Measurements from ENCODE around the gene ALKBH3. TPM values are rescaled to one million over a fixed set of nuclear protein-coding genes. Genes with fewer than 3 reads are reported as not detected.

Gene ALKBH3
- total RNA-seq, 2 donors from 2014 or later: 26.5 to 42.4 TPM

- Mint-ChIP-seq H3K36me3 (ENCODE audit: low read depth) (peaks cover 56% of the 10 kb centered on the region), H3K9me3 (no peaks in the 10 kb centered on the region), H3K4me1 (peaks cover 14% of the 10 kb centered on the region), H3K4me3 (no peak overlapping the region), H3K27me3 (no peaks in the 10 kb centered on the region), H3K27ac (no peak overlapping the region)
- ATAC-seq (replicated peaks): no peak
These were observed 41.6 kb downstream of the ALKBH3 start for GRCh38 chr11:43922295-43922648.

GRCh38 chr11:43922744-43923405 lies 42.2 kb downstream of the ALKBH3 start:
- ATAC-seq (replicated peaks): no peak
- no peak overlapping the region for H3K4me3 Mint-ChIP-seq
- H3K9me3 Mint-ChIP-seq: no peaks in the 10 kb centered on the region
- no peaks in the 10 kb centered on the region for H3K27me3 Mint-ChIP-seq
- peaks cover 49% of the 10 kb centered on the region for H3K36me3 Mint-ChIP-seq (ENCODE audit: low read depth)
- H3K27ac Mint-ChIP-seq: no peak overlapping the region
- peaks cover 14% of the 10 kb centered on the region for H3K4me1 Mint-ChIP-seq

- H3K4me1 Mint-ChIP-seq: peaks cover 14% of the 10 kb centered on the region
- H3K9me3 Mint-ChIP-seq: no peaks in the 10 kb centered on the region
- no peak for ATAC-seq (replicated peaks)
- no peak overlapping the region for H3K27ac Mint-ChIP-seq
- peaks cover 43% of the 10 kb centered on the region for H3K36me3 Mint-ChIP-seq (ENCODE audit: low read depth)
- H3K4me3 Mint-ChIP-seq: no peak overlapping the region
- H3K27me3 Mint-ChIP-seq: no peaks in the 10 kb centered on the region
These were observed 42.9 kb downstream of the ALKBH3 start for GRCh38 chr11:43923406-43924111.

- Mint-ChIP-seq H3K4me3 (no peak overlapping the region), H3K9me3 (no peaks in the 10 kb centered on the region), H3K4me1 (peaks cover 14% of the 10 kb centered on the region), H3K27ac (no peak overlapping the region), H3K36me3 (ENCODE audit: low read depth) (peaks cover 35% of the 10 kb centered on the region), H3K27me3 (no peaks in the 10 kb centered on the region)
- ATAC-seq (replicated peaks): no peak
These were observed 43.7 kb downstream of the ALKBH3 start for GRCh38 chr11:43924112-43924855.

GRCh38 chr11:43925063-43925931 lies 44.7 kb downstream of the ALKBH3 start:
- no peaks in the 10 kb centered on the region for H3K9me3 Mint-ChIP-seq
- peaks cover 25% of the 10 kb centered on the region for H3K36me3 Mint-ChIP-seq (ENCODE audit: low read depth)
- H3K4me3 Mint-ChIP-seq: no peak overlapping the region
- ATAC-seq (replicated peaks): no peak
- no peaks in the 10 kb centered on the region for H3K27me3 Mint-ChIP-seq
- H3K27ac Mint-ChIP-seq: no peak overlapping the region
- H3K4me1 Mint-ChIP-seq: peaks cover 13% of the 10 kb centered on the region

GRCh38 chr11:43925932-43926505 lies 45.4 kb downstream of the ALKBH3 start:
- ATAC-seq (replicated peaks): no peak
- H3K27ac Mint-ChIP-seq: no peak overlapping the region
- no peak overlapping the region for H3K4me3 Mint-ChIP-seq
- H3K27me3 Mint-ChIP-seq: no peaks in the 10 kb centered on the region
- peaks cover 18% of the 10 kb centered on the region for H3K36me3 Mint-ChIP-seq (ENCODE audit: low read depth)
- no peaks in the 10 kb centered on the region for H3K9me3 Mint-ChIP-seq
- H3K4me1 Mint-ChIP-seq: peaks cover 5% of the 10 kb centered on the region

GRCh38 chr11:43927070-43927469 lies 46.4 kb downstream of the ALKBH3 start:
- peaks cover 8% of the 10 kb centered on the region for H3K36me3 Mint-ChIP-seq (ENCODE audit: low read depth)
- no peak overlapping the region for H3K4me3 Mint-ChIP-seq
- no peaks in the 10 kb centered on the region for H3K27me3 Mint-ChIP-seq
- no peaks in the 10 kb centered on the region for H3K9me3 Mint-ChIP-seq
- no peak overlapping the region for H3K27ac Mint-ChIP-seq
- no peak for ATAC-seq (replicated peaks)
- H3K4me1 Mint-ChIP-seq: no peaks in the 10 kb centered on the region

- no peaks in the 10 kb centered on the region for H3K4me1 Mint-ChIP-seq
- no peak overlapping the region for H3K27ac Mint-ChIP-seq
- no peaks in the 10 kb centered on the region for H3K27me3 Mint-ChIP-seq
- H3K4me3 Mint-ChIP-seq: no peak overlapping the region
- no peak for ATAC-seq (replicated peaks)
- H3K36me3 Mint-ChIP-seq (ENCODE audit: low read depth): no peaks in the 10 kb centered on the region
- no peaks in the 10 kb centered on the region for H3K9me3 Mint-ChIP-seq
These were observed 47.5 kb downstream of the ALKBH3 start for GRCh38 chr11:43927925-43928707.

GRCh38 chr11:43928721-43929120 lies 48.1 kb downstream of the ALKBH3 start:
- Mint-ChIP-seq H3K36me3 (ENCODE audit: low read depth) (no peaks in the 10 kb centered on the region), H3K27ac (no peak overlapping the region), H3K9me3 (no peaks in the 10 kb centered on the region), H3K27me3 (no peaks in the 10 kb centered on the region), H3K4me1 (no peaks in the 10 kb centered on the region), H3K4me3 (no peak overlapping the region)
- no peak for ATAC-seq (replicated peaks)

- ATAC-seq (replicated peaks): no peak
- Mint-ChIP-seq H3K27me3 (no peaks in the 10 kb centered on the region), H3K36me3 (ENCODE audit: low read depth) (no peaks in the 10 kb centered on the region), H3K27ac (no peak overlapping the region), H3K4me1 (no peaks in the 10 kb centered on the region), H3K9me3 (no peaks in the 10 kb centered on the region), H3K4me3 (no peak overlapping the region)
These were observed 50.5 kb downstream of the ALKBH3 start for GRCh38 chr11:43930868-43931716.

GRCh38 chr11:43931717-43932039 lies 51.0 kb downstream of the ALKBH3 start:
- ATAC-seq (replicated peaks): no peak
- H3K9me3 Mint-ChIP-seq: no peaks in the 10 kb centered on the region
- H3K4me3 Mint-ChIP-seq: no peak overlapping the region
- H3K36me3 Mint-ChIP-seq (ENCODE audit: low read depth): no peaks in the 10 kb centered on the region
- H3K4me1 Mint-ChIP-seq: no peaks in the 10 kb centered on the region
- no peaks in the 10 kb centered on the region for H3K27me3 Mint-ChIP-seq
- H3K27ac Mint-ChIP-seq: no peak overlapping the region

- Mint-ChIP-seq H3K36me3 (ENCODE audit: low read depth) (no peaks in the 10 kb centered on the region), H3K9me3 (no peaks in the 10 kb centered on the region), H3K4me3 (no peak overlapping the region), H3K27me3 (peaks cover 5% of the 10 kb centered on the region), H3K27ac (no peak overlapping the region), H3K4me1 (no peaks in the 10 kb centered on the region)
- ATAC-seq (replicated peaks): no peak
These were observed 52.6 kb downstream of the ALKBH3 start for GRCh38 chr11:43933226-43933607.
